GM23338 (cell line): ENCODE data around the gene FNDC10.

Experiments used
- EZH2 ChIP-seq: fragments of 200-600 bp; sonication (generic); IDR thresholded peaks from one replicate; pipeline ENCODE4 v1.8.0; 2017; ENCODE audit warnings: antibody characterized with exemption, mild to moderate bottlenecking, low read depth; ENCODE audit not compliant: unreplicated experiment
- EZH2phosphoT487 ChIP-seq: fragments of 200-600 bp; sonication (generic); IDR thresholded peaks from one replicate; pipeline ENCODE4 v1.8.1; 2018; ENCODE audit warnings: antibody characterized with exemption; ENCODE audit not compliant: unreplicated experiment
- JUNB ChIP-seq: IDR thresholded peaks from one replicate; pipeline ENCODE4 v1.6.1; 2016; ENCODE audit warnings: antibody characterized with exemption; ENCODE audit not compliant: unreplicated experiment
- POLR2AphosphoS5 ChIP-seq: IDR thresholded peaks from 2 replicates; pipeline ENCODE4 v1.6.1; 2016; ENCODE audit warnings: antibody characterized with exemption, low read depth
- STAT1 ChIP-seq: IDR thresholded peaks from one replicate; pipeline ENCODE4 v1.6.1; 2016; ENCODE audit warnings: antibody characterized with exemption; ENCODE audit not compliant: unreplicated experiment
- ZNF114 ChIP-seq: fragments of 250-450 bp; sonication (Bioruptor Pico); IDR thresholded peaks from 2 replicates; pipeline ENCODE4 v1.5.0; 2020; ENCODE audit warnings: mild to moderate bottlenecking, moderate library complexity
- ZNF331 ChIP-seq: fragments of 250-450 bp; sonication (Bioruptor Pico); IDR thresholded peaks from 2 replicates; pipeline ENCODE4 v1.5.0; 2020; ENCODE audit warnings: low read depth, mild to moderate bottlenecking, moderate library complexity
- TF ChIP-seq, protein P1 (sequence below), 2 experiments: fragments of 200-600 bp in 1 of 2; sonication (generic) in 1 of 2; conservative IDR thresholded peaks; 2 replicates each; pipeline versions ENCODE4 v1.5.1 to v1.6.1; 2016 to 2017; ENCODE audit warnings: antibody characterized with exemption in 2 of 2, low read depth in 2 of 2, mild to moderate bottlenecking in 2 of 2, moderate library complexity in 1 of 2
- TF ChIP-seq, protein P2 (sequence below): IDR thresholded peaks from one replicate; pipeline ENCODE4 v1.6.1; 2018; ENCODE audit warnings: antibody characterized with exemption; ENCODE audit not compliant: unreplicated experiment
- TF ChIP-seq, protein P3 (sequence below): IDR thresholded peaks from 2 replicates; pipeline ENCODE4 v1.6.1; 2016; ENCODE audit warnings: antibody characterized with exemption

DNA sequence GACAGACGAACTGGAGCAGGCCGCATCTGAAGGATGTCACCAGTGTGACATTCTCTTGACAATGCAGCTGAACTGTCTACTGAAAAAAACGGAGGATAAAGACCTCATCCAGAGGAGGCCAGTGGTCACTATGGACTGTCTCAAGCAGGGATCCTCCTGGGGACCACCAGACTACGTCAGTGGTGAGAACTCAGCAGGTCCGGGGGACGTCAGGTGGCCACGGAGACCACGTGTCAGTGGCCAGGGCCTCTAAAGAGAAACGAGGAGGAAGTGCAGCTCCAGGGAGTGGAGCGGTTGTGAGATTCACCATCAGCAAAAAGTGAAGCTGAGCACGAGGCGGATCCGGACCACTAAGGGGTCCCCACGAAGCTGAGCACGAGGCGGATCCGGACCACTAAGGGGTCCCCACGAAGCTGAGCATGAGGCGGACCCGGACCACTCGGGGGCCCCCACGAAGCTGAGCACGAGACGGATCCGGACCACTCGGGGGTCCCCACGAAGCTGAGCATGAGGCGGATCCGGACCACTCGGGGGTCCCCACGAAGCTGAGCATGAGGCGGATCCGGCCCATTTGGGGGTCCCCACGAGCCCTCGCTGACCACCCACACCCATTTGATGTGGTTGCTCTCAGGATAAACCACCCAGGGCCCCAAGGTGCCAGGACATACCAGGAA is 46.0 kb downstream of the FNDC10 start:
- TF ChIP-seq, protein P1, sequence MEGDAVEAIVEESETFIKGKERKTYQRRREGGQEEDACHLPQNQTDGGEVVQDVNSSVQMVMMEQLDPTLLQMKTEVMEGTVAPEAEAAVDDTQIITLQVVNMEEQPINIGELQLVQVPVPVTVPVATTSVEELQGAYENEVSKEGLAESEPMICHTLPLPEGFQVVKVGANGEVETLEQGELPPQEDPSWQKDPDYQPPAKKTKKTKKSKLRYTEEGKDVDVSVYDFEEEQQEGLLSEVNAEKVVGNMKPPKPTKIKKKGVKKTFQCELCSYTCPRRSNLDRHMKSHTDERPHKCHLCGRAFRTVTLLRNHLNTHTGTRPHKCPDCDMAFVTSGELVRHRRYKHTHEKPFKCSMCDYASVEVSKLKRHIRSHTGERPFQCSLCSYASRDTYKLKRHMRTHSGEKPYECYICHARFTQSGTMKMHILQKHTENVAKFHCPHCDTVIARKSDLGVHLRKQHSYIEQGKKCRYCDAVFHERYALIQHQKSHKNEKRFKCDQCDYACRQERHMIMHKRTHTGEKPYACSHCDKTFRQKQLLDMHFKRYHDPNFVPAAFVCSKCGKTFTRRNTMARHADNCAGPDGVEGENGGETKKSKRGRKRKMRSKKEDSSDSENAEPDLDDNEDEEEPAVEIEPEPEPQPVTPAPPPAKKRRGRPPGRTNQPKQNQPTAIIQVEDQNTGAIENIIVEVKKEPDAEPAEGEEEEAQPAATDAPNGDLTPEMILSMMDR (conservative IDR thresholded peaks at IDR 0.05; ENCODE audit: low read depth in 2 of 2) = no peak
- TF ChIP-seq EZH2phosphoT487 = no peak
- no peak for TF ChIP-seq EZH2
- no peak for TF ChIP-seq POLR2AphosphoS5
- TF ChIP-seq, protein P2, sequence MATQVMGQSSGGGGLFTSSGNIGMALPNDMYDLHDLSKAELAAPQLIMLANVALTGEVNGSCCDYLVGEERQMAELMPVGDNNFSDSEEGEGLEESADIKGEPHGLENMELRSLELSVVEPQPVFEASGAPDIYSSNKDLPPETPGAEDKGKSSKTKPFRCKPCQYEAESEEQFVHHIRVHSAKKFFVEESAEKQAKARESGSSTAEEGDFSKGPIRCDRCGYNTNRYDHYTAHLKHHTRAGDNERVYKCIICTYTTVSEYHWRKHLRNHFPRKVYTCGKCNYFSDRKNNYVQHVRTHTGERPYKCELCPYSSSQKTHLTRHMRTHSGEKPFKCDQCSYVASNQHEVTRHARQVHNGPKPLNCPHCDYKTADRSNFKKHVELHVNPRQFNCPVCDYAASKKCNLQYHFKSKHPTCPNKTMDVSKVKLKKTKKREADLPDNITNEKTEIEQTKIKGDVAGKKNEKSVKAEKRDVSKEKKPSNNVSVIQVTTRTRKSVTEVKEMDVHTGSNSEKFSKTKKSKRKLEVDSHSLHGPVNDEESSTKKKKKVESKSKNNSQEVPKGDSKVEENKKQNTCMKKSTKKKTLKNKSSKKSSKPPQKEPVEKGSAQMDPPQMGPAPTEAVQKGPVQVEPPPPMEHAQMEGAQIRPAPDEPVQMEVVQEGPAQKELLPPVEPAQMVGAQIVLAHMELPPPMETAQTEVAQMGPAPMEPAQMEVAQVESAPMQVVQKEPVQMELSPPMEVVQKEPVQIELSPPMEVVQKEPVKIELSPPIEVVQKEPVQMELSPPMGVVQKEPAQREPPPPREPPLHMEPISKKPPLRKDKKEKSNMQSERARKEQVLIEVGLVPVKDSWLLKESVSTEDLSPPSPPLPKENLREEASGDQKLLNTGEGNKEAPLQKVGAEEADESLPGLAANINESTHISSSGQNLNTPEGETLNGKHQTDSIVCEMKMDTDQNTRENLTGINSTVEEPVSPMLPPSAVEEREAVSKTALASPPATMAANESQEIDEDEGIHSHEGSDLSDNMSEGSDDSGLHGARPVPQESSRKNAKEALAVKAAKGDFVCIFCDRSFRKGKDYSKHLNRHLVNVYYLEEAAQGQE = no peak
- TF ChIP-seq JUNB = no peak
- no peak for TF ChIP-seq ZNF114 (CRISPR knock-in tag)
- TF ChIP-seq STAT1 = no peak
- TF ChIP-seq, protein P3, sequence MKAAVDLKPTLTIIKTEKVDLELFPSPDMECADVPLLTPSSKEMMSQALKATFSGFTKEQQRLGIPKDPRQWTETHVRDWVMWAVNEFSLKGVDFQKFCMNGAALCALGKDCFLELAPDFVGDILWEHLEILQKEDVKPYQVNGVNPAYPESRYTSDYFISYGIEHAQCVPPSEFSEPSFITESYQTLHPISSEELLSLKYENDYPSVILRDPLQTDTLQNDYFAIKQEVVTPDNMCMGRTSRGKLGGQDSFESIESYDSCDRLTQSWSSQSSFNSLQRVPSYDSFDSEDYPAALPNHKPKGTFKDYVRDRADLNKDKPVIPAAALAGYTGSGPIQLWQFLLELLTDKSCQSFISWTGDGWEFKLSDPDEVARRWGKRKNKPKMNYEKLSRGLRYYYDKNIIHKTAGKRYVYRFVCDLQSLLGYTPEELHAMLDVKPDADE = no peak
- no peak for TF ChIP-seq ZNF331 (CRISPR knock-in tag)
